Liver (tissue), 3 donors: Measurements from ENCODE around the gene RFT1.

Experiments
- GABPA ChIP-seq, 2 donors: IDR thresholded peaks in 1 of 2; conservative IDR thresholded peaks in 1 of 2; 2 replicates each; pipeline ENCODE4 v1.6.1; 2016; ENCODE audit warnings: antibody characterized with exemption in 2 of 2, mild to moderate bottlenecking in 1 of 2, moderate library complexity in 1 of 2
- HNF4A ChIP-seq, 2 donors: conservative IDR thresholded peaks; 2 replicates each; pipeline ENCODE4 v1.6.1; 2016; ENCODE audit warnings: antibody characterized with exemption in 2 of 2, mild to moderate bottlenecking in 2 of 2
- MAX ChIP-seq: IDR thresholded peaks from 2 replicates; pipeline ENCODE4 v1.6.1; 2016; ENCODE audit warnings: antibody characterized with exemption
- REST ChIP-seq: IDR thresholded peaks from 2 replicates; pipeline ENCODE4 v1.6.1; 2016; ENCODE audit warnings: antibody characterized with exemption, mild to moderate bottlenecking
- SP1 ChIP-seq: IDR thresholded peaks from 2 replicates; pipeline ENCODE4 v1.6.1; 2018; ENCODE audit warnings: antibody characterized with exemption, mild to moderate bottlenecking
- TAF1 ChIP-seq: conservative IDR thresholded peaks from 2 replicates; pipeline ENCODE4 v1.6.1; 2016; ENCODE audit warnings: antibody characterized with exemption, mild to moderate bottlenecking
- TF ChIP-seq, protein P1 (sequence below): fragments of 150-350 bp; IDR thresholded peaks from 2 replicates; pipeline ENCODE4 v1.5.1; 2017; ENCODE audit warnings: improper control_type of control experiment, low read depth, low read length; ENCODE audit not compliant: missing input control
- TF ChIP-seq, protein P2 (sequence below): IDR thresholded peaks from 2 replicates; pipeline ENCODE4 v1.6.1; 2016; ENCODE audit warnings: antibody characterized with exemption
- donor health status: healthy.
- donor health status: healthy.

- TF ChIP-seq, protein P1, sequence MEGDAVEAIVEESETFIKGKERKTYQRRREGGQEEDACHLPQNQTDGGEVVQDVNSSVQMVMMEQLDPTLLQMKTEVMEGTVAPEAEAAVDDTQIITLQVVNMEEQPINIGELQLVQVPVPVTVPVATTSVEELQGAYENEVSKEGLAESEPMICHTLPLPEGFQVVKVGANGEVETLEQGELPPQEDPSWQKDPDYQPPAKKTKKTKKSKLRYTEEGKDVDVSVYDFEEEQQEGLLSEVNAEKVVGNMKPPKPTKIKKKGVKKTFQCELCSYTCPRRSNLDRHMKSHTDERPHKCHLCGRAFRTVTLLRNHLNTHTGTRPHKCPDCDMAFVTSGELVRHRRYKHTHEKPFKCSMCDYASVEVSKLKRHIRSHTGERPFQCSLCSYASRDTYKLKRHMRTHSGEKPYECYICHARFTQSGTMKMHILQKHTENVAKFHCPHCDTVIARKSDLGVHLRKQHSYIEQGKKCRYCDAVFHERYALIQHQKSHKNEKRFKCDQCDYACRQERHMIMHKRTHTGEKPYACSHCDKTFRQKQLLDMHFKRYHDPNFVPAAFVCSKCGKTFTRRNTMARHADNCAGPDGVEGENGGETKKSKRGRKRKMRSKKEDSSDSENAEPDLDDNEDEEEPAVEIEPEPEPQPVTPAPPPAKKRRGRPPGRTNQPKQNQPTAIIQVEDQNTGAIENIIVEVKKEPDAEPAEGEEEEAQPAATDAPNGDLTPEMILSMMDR = no peak
- TF ChIP-seq MAX = no peak
- no peak for TF ChIP-seq SP1
- TF ChIP-seq, protein P2, sequence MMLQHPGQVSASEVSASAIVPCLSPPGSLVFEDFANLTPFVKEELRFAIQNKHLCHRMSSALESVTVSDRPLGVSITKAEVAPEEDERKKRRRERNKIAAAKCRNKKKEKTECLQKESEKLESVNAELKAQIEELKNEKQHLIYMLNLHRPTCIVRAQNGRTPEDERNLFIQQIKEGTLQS = no peak
- no peak for TF ChIP-seq REST
- no peak for TF ChIP-seq TAF1
- TF ChIP-seq HNF4A (conservative IDR thresholded peaks at IDR 0.05) = no peak
- TF ChIP-seq GABPA (IDR thresholded peaks at IDR 0.05 in 1 of 2, conservative IDR thresholded peaks at IDR 0.05 in 1 of 2) = no peak
These were observed 49.3 kb upstream of the RFT1 start for GRCh38 chr3:53179580-53179979.
